WI38 (cell line): ENCODE results near the gene FOXP3.
"Not testable (repeated sequence)": the region's sequence is repeated elsewhere in the genome, so short reads cannot be mapped to it uniquely, and the experiment has no call there.

Experiments
- H3K4me3 ChIP-seq: 2 replicates; pipeline ENCODE4 v1.5.1; 2011; ENCODE audit warnings: low read depth, mild to moderate bottlenecking, control low read depth, low read length
- TF ChIP-seq, protein P1 (sequence below): IDR thresholded peaks from 2 replicates; pipeline ENCODE4 v1.5.1; 2012; ENCODE audit warnings: low read depth, mild to moderate bottlenecking, control low read depth, low read length

The FOXP3 gene, protein sequence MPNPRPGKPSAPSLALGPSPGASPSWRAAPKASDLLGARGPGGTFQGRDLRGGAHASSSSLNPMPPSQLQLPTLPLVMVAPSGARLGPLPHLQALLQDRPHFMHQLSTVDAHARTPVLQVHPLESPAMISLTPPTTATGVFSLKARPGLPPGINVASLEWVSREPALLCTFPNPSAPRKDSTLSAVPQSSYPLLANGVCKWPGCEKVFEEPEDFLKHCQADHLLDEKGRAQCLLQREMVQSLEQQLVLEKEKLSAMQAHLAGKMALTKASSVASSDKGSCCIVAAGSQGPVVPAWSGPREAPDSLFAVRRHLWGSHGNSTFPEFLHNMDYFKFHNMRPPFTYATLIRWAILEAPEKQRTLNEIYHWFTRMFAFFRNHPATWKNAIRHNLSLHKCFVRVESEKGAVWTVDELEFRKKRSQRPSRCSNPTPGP

DNA sequence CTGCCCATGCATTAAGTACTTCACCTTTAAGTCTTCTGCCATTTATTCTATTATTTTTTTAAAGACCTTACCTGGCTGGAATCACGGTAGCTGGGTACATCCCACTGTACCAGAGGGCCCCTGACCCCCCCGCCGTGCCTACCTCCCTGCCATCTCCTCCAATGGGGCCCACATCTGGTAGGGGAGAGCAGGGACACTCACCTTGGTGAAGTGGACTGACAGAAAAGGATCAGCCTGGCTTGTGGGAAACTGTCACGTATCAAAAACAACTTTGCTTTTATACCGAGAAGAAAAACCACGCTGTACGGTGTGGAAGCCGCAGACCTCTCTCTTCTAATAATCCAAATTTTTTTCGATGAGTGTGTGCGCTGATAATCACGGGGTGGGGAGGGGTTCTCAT, at the start of gene FOXP3:
Gene FOXP3, minus strand, starts transcription at position 251 of the 400 bp plus-strand sequence. CDS start 6,205 bp downstream, outside the sequence.
- TF ChIP-seq, protein P1, sequence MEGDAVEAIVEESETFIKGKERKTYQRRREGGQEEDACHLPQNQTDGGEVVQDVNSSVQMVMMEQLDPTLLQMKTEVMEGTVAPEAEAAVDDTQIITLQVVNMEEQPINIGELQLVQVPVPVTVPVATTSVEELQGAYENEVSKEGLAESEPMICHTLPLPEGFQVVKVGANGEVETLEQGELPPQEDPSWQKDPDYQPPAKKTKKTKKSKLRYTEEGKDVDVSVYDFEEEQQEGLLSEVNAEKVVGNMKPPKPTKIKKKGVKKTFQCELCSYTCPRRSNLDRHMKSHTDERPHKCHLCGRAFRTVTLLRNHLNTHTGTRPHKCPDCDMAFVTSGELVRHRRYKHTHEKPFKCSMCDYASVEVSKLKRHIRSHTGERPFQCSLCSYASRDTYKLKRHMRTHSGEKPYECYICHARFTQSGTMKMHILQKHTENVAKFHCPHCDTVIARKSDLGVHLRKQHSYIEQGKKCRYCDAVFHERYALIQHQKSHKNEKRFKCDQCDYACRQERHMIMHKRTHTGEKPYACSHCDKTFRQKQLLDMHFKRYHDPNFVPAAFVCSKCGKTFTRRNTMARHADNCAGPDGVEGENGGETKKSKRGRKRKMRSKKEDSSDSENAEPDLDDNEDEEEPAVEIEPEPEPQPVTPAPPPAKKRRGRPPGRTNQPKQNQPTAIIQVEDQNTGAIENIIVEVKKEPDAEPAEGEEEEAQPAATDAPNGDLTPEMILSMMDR, result no peak
- H3K4me3 ChIP-seq, result no peak within 1 kb of the TSS

DNA sequence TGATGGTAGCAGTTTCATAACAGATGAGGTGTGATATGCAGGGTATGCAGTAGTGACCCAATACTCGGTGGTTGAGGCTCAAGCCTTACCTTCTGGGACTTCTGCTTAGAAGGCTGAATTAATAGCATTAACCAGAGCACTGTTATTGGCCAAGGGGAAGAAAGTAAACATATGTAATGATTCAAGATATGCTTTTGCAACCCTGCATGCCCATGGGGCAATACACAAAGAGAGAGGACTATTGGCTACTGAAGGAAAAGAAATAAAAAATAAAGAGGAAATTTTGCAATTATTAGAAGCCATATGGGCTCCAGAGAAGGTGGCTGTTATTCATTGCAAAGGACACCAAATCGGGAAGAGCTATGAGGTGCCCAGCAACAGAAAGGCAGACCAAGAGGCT, 47.7 kb upstream of the FOXP3 start:
- TF ChIP-seq, protein P1, result no peak

DNA sequence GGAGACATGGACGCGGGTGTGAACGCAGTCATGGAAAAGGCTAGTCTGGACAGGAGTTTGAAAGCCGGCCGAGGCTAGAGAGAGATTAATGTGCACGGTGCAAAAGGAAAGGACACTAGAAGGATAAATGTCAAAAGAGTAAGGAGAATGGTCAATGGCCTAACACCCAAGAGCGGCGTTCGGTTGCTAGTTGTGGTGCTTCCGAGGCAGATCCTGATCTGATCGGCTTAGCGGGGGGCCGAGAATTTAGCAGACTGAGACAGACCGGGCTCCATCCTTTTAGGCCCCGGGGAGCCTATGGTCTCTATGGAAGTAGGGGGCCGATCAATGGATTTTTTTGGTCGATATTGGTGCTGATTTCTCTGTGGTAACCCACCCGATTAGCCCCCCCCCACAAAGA, 45.9 kb upstream of the FOXP3 start:
- TF ChIP-seq, protein P1, result no peak

More for the DNA sequence above, 47.7 kb upstream of the FOXP3 start:
- H3K4me3 ChIP-seq, result no peak overlapping the region

DNA sequence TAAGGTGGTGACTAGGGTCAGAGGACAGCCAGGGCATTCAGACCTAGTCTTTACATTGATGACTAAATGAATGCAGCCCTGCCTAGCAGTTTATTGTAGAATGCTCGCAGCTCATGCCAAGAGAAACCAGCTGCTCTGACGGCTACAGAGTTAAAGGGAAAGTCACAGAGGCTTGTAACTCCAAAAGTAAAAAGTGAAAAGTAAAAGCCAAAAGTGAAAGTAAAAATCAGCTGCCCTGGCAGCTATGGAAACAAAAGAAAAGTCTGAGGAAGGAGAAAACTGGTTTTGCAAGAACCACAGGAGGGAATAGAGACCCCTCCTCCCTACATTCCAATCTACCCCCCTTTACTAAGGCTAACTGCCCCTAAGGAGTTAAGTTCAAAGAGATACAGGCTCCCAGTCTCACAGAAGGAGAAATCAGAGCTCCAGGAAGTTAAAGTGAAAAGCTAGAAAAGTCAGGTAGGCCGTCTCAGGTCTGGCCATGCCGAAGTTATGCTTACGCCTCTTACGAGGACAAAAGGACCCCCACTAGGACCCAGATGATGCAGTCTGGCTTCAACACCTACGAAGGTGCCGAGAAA, 45.0 kb upstream of the FOXP3 start:
- TF ChIP-seq, protein P1, result no peak
- peak overlapping the region; percentile 49 for H3K4me3 ChIP-seq

More for the DNA sequence above, 45.9 kb upstream of the FOXP3 start:
- H3K4me3 ChIP-seq, result no peak overlapping the region

DNA sequence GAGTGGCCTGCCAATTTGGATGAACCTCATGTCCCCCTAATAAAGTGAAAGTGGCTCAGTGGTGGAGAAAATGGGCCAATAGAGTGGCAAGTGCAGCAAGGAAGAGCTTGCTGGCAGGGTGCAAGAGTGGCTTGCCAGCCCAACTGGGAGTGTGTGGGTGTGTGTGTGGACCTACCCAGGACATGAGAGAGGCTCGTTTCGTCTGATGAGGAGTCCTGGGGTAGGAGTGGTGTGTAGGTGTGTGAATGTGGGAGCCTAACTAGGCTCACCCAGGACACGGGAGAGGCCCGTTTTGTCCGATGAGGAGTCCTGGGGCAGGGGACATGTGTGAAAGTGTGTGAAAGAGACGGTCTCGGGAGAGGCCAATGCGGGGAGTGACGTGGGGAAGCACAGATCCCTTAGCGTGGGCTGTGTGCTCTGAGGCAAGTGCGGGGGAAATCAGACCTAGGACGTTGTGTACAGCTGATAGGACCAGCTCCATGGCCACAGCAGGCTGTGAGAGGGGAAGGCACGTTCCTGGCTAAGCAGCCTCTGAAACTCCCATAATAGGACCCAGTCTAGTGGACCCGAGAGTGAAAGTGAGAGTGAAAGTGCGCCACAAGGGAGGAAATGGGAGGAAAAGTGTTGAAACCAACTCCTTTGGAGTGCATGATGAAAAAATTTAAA, 44.2 kb upstream of the FOXP3 start:
- TF ChIP-seq, protein P1, result no peak
- H3K4me3 ChIP-seq, result peak overlapping the region; percentile 49

DNA sequence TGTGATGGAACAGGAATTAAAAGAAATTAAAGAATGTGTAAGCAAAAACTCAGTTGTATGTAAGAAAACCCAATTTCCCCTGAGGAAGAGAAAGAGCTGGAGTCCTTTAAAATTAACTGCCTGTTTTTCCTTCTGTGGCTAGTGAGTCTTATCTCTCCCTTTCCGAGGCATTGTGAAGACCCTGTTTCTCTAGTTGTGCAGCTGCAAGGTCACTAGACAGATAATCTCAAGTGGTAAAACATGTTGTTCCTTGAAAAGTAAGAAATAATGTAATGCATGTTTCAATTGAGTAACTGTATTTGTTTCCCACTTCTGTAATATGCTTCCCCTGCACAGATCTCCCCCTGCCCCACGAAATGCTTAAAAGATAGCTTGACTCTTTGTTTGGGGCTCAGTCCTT, 43.3 kb upstream of the FOXP3 start:
- H3K4me3 ChIP-seq, result not testable (repeated sequence)

DNA sequence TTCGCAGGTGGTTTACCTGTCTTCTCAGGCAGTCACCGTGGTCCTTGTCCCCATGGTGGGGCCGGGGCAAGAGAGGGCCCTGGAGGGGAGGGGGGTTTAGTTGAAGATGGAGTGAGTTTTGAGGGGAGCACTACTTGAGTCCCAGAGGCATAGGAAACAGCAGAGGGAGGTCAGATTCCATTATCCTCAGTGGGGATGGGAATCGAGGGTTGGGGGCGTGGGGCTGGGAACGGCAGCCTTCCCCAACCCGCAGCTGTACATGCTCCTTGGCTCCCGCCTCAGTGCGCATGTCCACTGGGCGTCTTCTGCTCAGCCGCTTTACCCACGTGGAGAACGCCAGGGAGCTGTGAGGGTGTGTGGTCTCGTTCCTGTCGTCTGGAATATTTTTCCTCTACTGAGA, 38.8 kb upstream of the FOXP3 start, which contains the start of gene GAGE10:
Gene GAGE10, plus strand, starts transcription at position 301 of the 400 bp plus-strand sequence. CDS start 1,214 bp downstream, outside the sequence.
- TF ChIP-seq, protein P1, result no peak
- no peak within 1 kb of the TSS for H3K4me3 ChIP-seq
